Neutrophil (primary cell): ENCODE measurements around the gene CSTF2.

Experiments
- H3K27ac ChIP-seq: fragments of 200-600 bp; sonication (generic); 2 replicates; pipeline ENCODE4 v1.5.1; 2016; ENCODE audit warnings: mild to moderate bottlenecking, moderate library complexity
- H3K27me3 ChIP-seq: fragments of 200-600 bp; sonication (generic); 2 replicates; pipeline ENCODE4 v1.6.0; 2016; ENCODE audit warnings: mild to moderate bottlenecking
- H3K36me3 ChIP-seq: fragments of 200-600 bp; sonication (generic); 2 replicates; pipeline ENCODE4 v1.5.1; 2017
- H3K4me1 ChIP-seq, 2 experiments: fragments of 200-600 bp in 1 of 2; sonication (generic) in 1 of 2; 1 replicate in 1 of 2; 2 replicates in 1 of 2; pipeline versions ENCODE4 v1.5.1 to v1.6.1; 2013 to 2016; ENCODE audit warnings: low read depth in 1 of 2, low read length in 1 of 2, mild to moderate bottlenecking in 1 of 2, moderate library complexity in 1 of 2; ENCODE audit not compliant: control insufficient read depth in 1 of 2, insufficient read depth in 1 of 2
- H3K4me3 ChIP-seq, 2 experiments: fragments of 200-600 bp in 1 of 2; sonication (generic) in 1 of 2; 1 replicate in 1 of 2; 2 replicates in 1 of 2; pipeline ENCODE4 v1.5.1; 2013 to 2016; ENCODE audit warnings: low read depth in 1 of 2, low read length in 1 of 2, mild to moderate bottlenecking in 1 of 2, moderate library complexity in 1 of 2
- H3K9me3 ChIP-seq: fragments of 200-600 bp; sonication (generic); 2 replicates; pipeline ENCODE4 v1.5.1; 2016
- CTCF ChIP-seq: fragments of 200-600 bp; sonication (generic); IDR thresholded peaks from 2 replicates; pipeline ENCODE4 v1.5.1; 2016; ENCODE audit warnings: antibody characterized with exemption

Gene CSTF2

GRCh38 chrX:100830143-100830542, 10.0 kb downstream of the CSTF2 start:
- Histone ChIP-seq H3K27me3 (no peaks in the 10 kb centered on the region), H3K27ac (no peak overlapping the region), H3K4me1 (no peaks in the 10 kb centered on the region), H3K36me3 (peaks cover 44% of the 10 kb centered on the region), H3K4me3 (no peak overlapping the region), H3K9me3 (no peaks in the 10 kb centered on the region)
- no peak for TF ChIP-seq CTCF

- Histone ChIP-seq H3K27ac (no peak overlapping the region), H3K4me1 (no peaks in the 10 kb centered on the region), H3K4me3 (no peak overlapping the region), H3K27me3 (no peaks in the 10 kb centered on the region), H3K36me3 (peaks cover 44% of the 10 kb centered on the region), H3K9me3 (no peaks in the 10 kb centered on the region)
- no peak for TF ChIP-seq CTCF
Observed at GRCh38 chrX:100830547-100830946, 10.4 kb downstream of the CSTF2 start.

- Histone ChIP-seq H3K9me3 (no peaks in the 10 kb centered on the region), H3K36me3 (peaks cover 44% of the 10 kb centered on the region), H3K27me3 (no peaks in the 10 kb centered on the region), H3K4me1 (no peaks in the 10 kb centered on the region), H3K4me3 (no peak overlapping the region), H3K27ac (no peak overlapping the region)
- TF ChIP-seq CTCF: no peak
Observed at GRCh38 chrX:100831219-100831946, 11.2 kb downstream of the CSTF2 start.

- Histone ChIP-seq H3K36me3 (no peaks in the 10 kb centered on the region), H3K27me3 (no peaks in the 10 kb centered on the region), H3K4me3 (no peak overlapping the region), H3K9me3 (no peaks in the 10 kb centered on the region), H3K4me1 (no peaks in the 10 kb centered on the region), H3K27ac (no peak overlapping the region)
- no peak for TF ChIP-seq CTCF
Observed at GRCh38 chrX:100850317-100850716, 30.1 kb downstream of the CSTF2 start.

- Histone ChIP-seq H3K36me3 (no peaks in the 10 kb centered on the region), H3K27ac (no peak overlapping the region), H3K9me3 (no peaks in the 10 kb centered on the region), H3K4me1 (no peaks in the 10 kb centered on the region), H3K4me3 (no peak overlapping the region), H3K27me3 (no peaks in the 10 kb centered on the region)
- TF ChIP-seq CTCF: no peak
Observed at GRCh38 chrX:100852810-100853209, 32.6 kb downstream of the CSTF2 start.
